ENCODE measurements around the gene PPP2R5C.

- TF ChIP-seq NR3C1 (CRISPR knock-in tag; conservative IDR thresholded peaks at IDR 0.05; ENCODE audit: low read depth) (no peak), ZBTB21 (CRISPR knock-in tag; IDR thresholded peaks at IDR 0.05; ENCODE audit: borderline replicate concordance) (no peak), NR2C2 (CRISPR knock-in tag; IDR thresholded peaks at IDR 0.05) (no peak), CTCF (IDR thresholded peaks at IDR 0.05) (no peak), CREM (CRISPR knock-in tag; IDR thresholded peaks at IDR 0.05) (no peak), TP53 (CRISPR knock-in tag; IDR thresholded peaks at IDR 0.05) (no peak), ZSCAN18 (CRISPR knock-in tag; IDR thresholded peaks at IDR 0.05) (no peak), E2F4 (CRISPR knock-in tag; IDR thresholded peaks at IDR 0.05; ENCODE audit: borderline replicate concordance, low read depth) (no peak), TCF7 (CRISPR knock-in tag; IDR thresholded peaks at IDR 0.05; ENCODE audit: low read depth) (no peak), FOXP4 (CRISPR knock-in tag; IDR thresholded peaks at IDR 0.05) (no peak), USF2 (CRISPR knock-in tag; IDR thresholded peaks at IDR 0.05) (no peak), NR1H2 (CRISPR knock-in tag; IDR thresholded peaks at IDR 0.05) (no peak), FOXP1 (CRISPR knock-in tag; IDR thresholded peaks at IDR 0.05; ENCODE audit: borderline replicate concordance) (no peak), ATF6 (CRISPR knock-in tag; IDR thresholded peaks at IDR 0.05) (no peak)
Observed at GRCh38 chr14:101851736-101852405, 90.4 kb downstream of the PPP2R5C start.

Measured in WTC11 (cell line).